Vagina (tissue), 2 donors: ENCODE results near the gene ZNF407. TPM values are rescaled to one million over a fixed set of nuclear protein-coding genes. Genes with fewer than 3 reads are reported as not detected.

Experiments
- DNase-seq, 2 donors: peaks; one replicate each; pipeline ENCODE4 v3.0.0-alpha.2; 2017; ENCODE audit errors: extremely low spot score in 2 of 2
- H3K27ac ChIP-seq: fragments of 200-600 bp; sonication (generic); one replicate; pipeline ENCODE4 v1.5.1; 2019
- H3K27me3 ChIP-seq: fragments of 200-600 bp; sonication (generic); one replicate; pipeline ENCODE4 v1.5.1; 2019
- H3K36me3 ChIP-seq, 2 donors: fragments of 200-600 bp; sonication (generic); one replicate each; pipeline ENCODE4 v1.5.1; 2017 to 2019
- H3K4me1 ChIP-seq: fragments of 200-600 bp; sonication (generic); one replicate; pipeline ENCODE4 v1.5.1; 2019
- H3K4me3 ChIP-seq, 2 donors: fragments of 200-600 bp; sonication (generic); 1 replicate in 1 of 2; 2 replicates in 1 of 2; pipeline ENCODE4 v1.5.1; 2016 to 2019
- H3K9me3 ChIP-seq: fragments of 200-600 bp; sonication (generic); one replicate; pipeline ENCODE4 v1.5.1; 2019
- CTCF ChIP-seq, 3 experiments: fragments of 450-650 bp in 2 of 3; fragments of 200-600 bp in 1 of 3; sonication (generic) in 1 of 3; IDR thresholded peaks; one replicate each; pipeline ENCODE4 v1.5.1; 2017 to 2019; ENCODE audit warnings: antibody characterized with exemption in 3 of 3, mild to moderate bottlenecking in 2 of 3, moderate library complexity in 2 of 3
- POLR2A ChIP-seq, 2 donors: fragments of 450-650 bp; IDR thresholded peaks; one replicate each; pipeline ENCODE4 v1.6.1; 2017; ENCODE audit warnings: antibody characterized with exemption in 2 of 2, mild to moderate bottlenecking in 2 of 2, moderate library complexity in 2 of 2
- POLR2AphosphoS5 ChIP-seq, 2 donors: sonication (generic); formaldehyde crosslinking; IDR thresholded peaks; one replicate each; pipeline ENCODE4 v1.9.0; 2017; ENCODE audit warnings: antibody characterized with exemption in 2 of 2, mild to moderate bottlenecking in 2 of 2, low read depth in 1 of 2; ENCODE audit not compliant: insufficient read depth in 1 of 2
- intact Hi-C: fragments of 100-400 bp; cut with DNase I; formaldehyde crosslinking; loops from one replicate; pipeline ENCODE4 v1.15.1; 2023
- total RNA-seq: library from RNA; depleted of rRNA; stranded (reverse); fragments of >200 nt; gene quantifications from one replicate; pipeline ENCODE4 v1.2.3, GENCODE V29; 2016

Gene ZNF407
- total RNA-seq, 1 donor from 2014 or later: 15.5 TPM

- intact Hi-C loops: no loop called here
- H3K27ac ChIP-seq: no peak overlapping the region
- H3K4me3 ChIP-seq: no peak overlapping the region
- no peaks in the 10 kb centered on the region for H3K9me3 ChIP-seq
- no peaks in the 10 kb centered on the region for H3K27me3 ChIP-seq
- DNase-seq: no peak
- no peaks in the 10 kb centered on the region for H3K36me3 ChIP-seq
- TF ChIP-seq CTCF (IDR thresholded peaks at IDR 0.05) (no peak), POLR2AphosphoS5 (IDR thresholded peaks at IDR 0.05; ENCODE audit: insufficient read depth in 1 of 2, low read depth in 1 of 2) (no peak), POLR2A (IDR thresholded peaks at IDR 0.05) (no peak)
- no peaks in the 10 kb centered on the region for H3K4me1 ChIP-seq
These were observed 194.0 kb downstream of the ZNF407 start for GRCh38 chr18:74791501-74792194.

GRCh38 chr18:74793746-74794145, 196.1 kb downstream of the ZNF407 start:
- TF ChIP-seq POLR2A (IDR thresholded peaks at IDR 0.05) (no peak), POLR2AphosphoS5 (IDR thresholded peaks at IDR 0.05; ENCODE audit: insufficient read depth in 1 of 2, low read depth in 1 of 2) (no peak), CTCF (IDR thresholded peaks at IDR 0.05) (no peak)
- intact Hi-C loops: no loop called here
- no peaks in the 10 kb centered on the region for H3K36me3 ChIP-seq
- H3K27ac ChIP-seq: no peak overlapping the region
- H3K9me3 ChIP-seq: no peaks in the 10 kb centered on the region
- no peak overlapping the region for H3K4me3 ChIP-seq
- H3K4me1 ChIP-seq: peaks cover 10% of the 10 kb centered on the region
- no peak for DNase-seq
- no peaks in the 10 kb centered on the region for H3K27me3 ChIP-seq

GRCh38 chr18:74795751-74796150, 198.1 kb downstream of the ZNF407 start:
- no peak overlapping the region for H3K27ac ChIP-seq
- no peaks in the 10 kb centered on the region for H3K27me3 ChIP-seq
- TF ChIP-seq POLR2AphosphoS5 (IDR thresholded peaks at IDR 0.05; ENCODE audit: insufficient read depth in 1 of 2, low read depth in 1 of 2) (no peak), POLR2A (IDR thresholded peaks at IDR 0.05) (no peak), CTCF (IDR thresholded peaks at IDR 0.05) (no peak)
- peaks cover 10% of the 10 kb centered on the region for H3K4me1 ChIP-seq
- H3K9me3 ChIP-seq: no peaks in the 10 kb centered on the region
- H3K36me3 ChIP-seq: no peaks in the 10 kb centered on the region
- H3K4me3 ChIP-seq: no peak overlapping the region
- DNase-seq: no peak
- intact Hi-C loops: no loop called here

GRCh38 chr18:74796211-74796610, 198.5 kb downstream of the ZNF407 start:
- no peak overlapping the region for H3K4me3 ChIP-seq
- H3K27me3 ChIP-seq: no peaks in the 10 kb centered on the region
- TF ChIP-seq POLR2A (IDR thresholded peaks at IDR 0.05) (no peak), CTCF (IDR thresholded peaks at IDR 0.05) (no peak), POLR2AphosphoS5 (IDR thresholded peaks at IDR 0.05; ENCODE audit: insufficient read depth in 1 of 2, low read depth in 1 of 2) (no peak)
- no peak overlapping the region for H3K27ac ChIP-seq
- intact Hi-C loops: no loop called here
- H3K36me3 ChIP-seq: no peaks in the 10 kb centered on the region
- no peak for DNase-seq
- no peaks in the 10 kb centered on the region for H3K9me3 ChIP-seq
- peaks cover 10% of the 10 kb centered on the region for H3K4me1 ChIP-seq

- TF ChIP-seq CTCF (IDR thresholded peaks at IDR 0.05): no peak
- TF ChIP-seq POLR2A (IDR thresholded peaks at IDR 0.05): no peak
- no peak for TF ChIP-seq POLR2AphosphoS5 (IDR thresholded peaks at IDR 0.05; ENCODE audit: insufficient read depth in 1 of 2, low read depth in 1 of 2)
- Histone ChIP-seq H3K36me3 (no peaks in the 10 kb centered on the region), H3K4me1 (peaks cover 10% of the 10 kb centered on the region), H3K27me3 (no peaks in the 10 kb centered on the region), H3K9me3 (no peaks in the 10 kb centered on the region), H3K27ac (no peak overlapping the region), H3K4me3 (no peak overlapping the region)
- intact Hi-C loops: no loop called here
- no peak for DNase-seq
These were observed 199.3 kb downstream of the ZNF407 start for GRCh38 chr18:74796841-74797576.
